Naive thymus-derived CD4-positive, alpha-beta T cell (primary cell): ENCODE measurements around the gene FARP1. TPM values are rescaled to one million over a fixed set of nuclear protein-coding genes. Genes with fewer than 3 reads are reported as not detected.

Experiments used
- ATAC-seq: fragments of 150-1000 bp; cut with Tn5 transposase; 2 replicates; pipeline ENCODE4 v1.10.0; 2021; ENCODE audit warnings: mild to moderate bottlenecking, moderate library complexity
- CTCF ChIA-PET: fragments of 350-600 bp; sonication (Branson Sonifier 250); formaldehyde crosslinking; loops from one replicate; lab custom pipeline; 2021; ENCODE audit warnings: antibody characterized with exemption; lab: Charles Lee
- POLR2A ChIA-PET: fragments of 350-600 bp; sonication (Branson Sonifier 250); formaldehyde crosslinking; loops from one replicate; lab custom pipeline; 2021; ENCODE audit warnings: antibody characterized with exemption, inconsistent platforms; lab: Charles Lee
- DNase-seq, 9 donors: peaks; one replicate each; pipeline versions ENCODE4 v3.0.0 to v3.0.0-alpha.2; 2020 to 2022; ENCODE audit warnings: mixed read lengths in 1 of 9
- H3K27ac ChIP-seq: one replicate; pipeline ENCODE4 v1.7.0; 2013; ENCODE audit warnings: mild to moderate bottlenecking, low read depth, low read length, moderate library complexity
- H3K27me3 ChIP-seq, 2 donors: one replicate each; pipeline ENCODE4 v1.7.0; 2013; ENCODE audit warnings: low read length in 2 of 2, mild to moderate bottlenecking in 2 of 2, moderate library complexity in 2 of 2; ENCODE audit not compliant: control insufficient read depth in 2 of 2, insufficient read depth in 2 of 2
- H3K36me3 ChIP-seq, 3 experiments: 1 replicate in 2 of 3; 2 replicates in 1 of 3; pipeline ENCODE4 v1.7.0; 2013; ENCODE audit warnings: low read length in 3 of 3, mild to moderate bottlenecking in 3 of 3, moderate library complexity in 1 of 3; ENCODE audit not compliant: insufficient read depth in 3 of 3, control insufficient read depth in 2 of 3
- H3K4me1 ChIP-seq, 2 donors: one replicate each; pipeline ENCODE4 v1.7.0; 2013; ENCODE audit warnings: low read length in 2 of 2, mild to moderate bottlenecking in 2 of 2, moderate library complexity in 1 of 2; ENCODE audit not compliant: control insufficient read depth in 2 of 2, insufficient read depth in 2 of 2
- H3K4me3 ChIP-seq: 2 replicates; pipeline ENCODE4 v1.7.0; 2013; ENCODE audit warnings: mild to moderate bottlenecking, low read length
- H3K9me3 ChIP-seq, 3 experiments: 1 replicate in 2 of 3; 2 replicates in 1 of 3; pipeline ENCODE4 v1.7.0; 2013; ENCODE audit warnings: low read length in 3 of 3; ENCODE audit not compliant: control insufficient read depth in 2 of 3
- H3K27ac Mint-ChIP-seq, 9 donors: one replicate each; pipeline ENCODE4 v1.8.0; 2020 to 2022; ENCODE audit warnings: mixed read lengths in 9 of 9, mild to moderate bottlenecking in 8 of 9, moderate library complexity in 5 of 9, inconsistent platforms in 2 of 9
- H3K27me3 Mint-ChIP-seq, 5 donors: one replicate each; pipeline ENCODE4 v1.8.0; 2021 to 2022; ENCODE audit warnings: mixed read lengths in 5 of 5, mild to moderate bottlenecking in 1 of 5
- H3K36me3 Mint-ChIP-seq, 5 donors: one replicate each; pipeline ENCODE4 v1.8.0; 2020 to 2022; ENCODE audit warnings: mixed read lengths in 5 of 5, mild to moderate bottlenecking in 3 of 5, inconsistent platforms in 1 of 5
- H3K4me1 Mint-ChIP-seq, 7 donors: one replicate each; pipeline ENCODE4 v1.8.0; 2020 to 2022; ENCODE audit warnings: mixed read lengths in 7 of 7, mild to moderate bottlenecking in 3 of 7, inconsistent platforms in 1 of 7
- H3K4me3 Mint-ChIP-seq, 10 donors: one replicate each; pipeline ENCODE4 v1.8.0; 2020 to 2022; ENCODE audit warnings: mild to moderate bottlenecking in 10 of 10, mixed read lengths in 10 of 10, moderate library complexity in 6 of 10, inconsistent platforms in 2 of 10
- H3K9me3 Mint-ChIP-seq, 11 donors: one replicate each; pipeline ENCODE4 v1.8.0; 2020 to 2022; ENCODE audit warnings: mixed read lengths in 11 of 11, mild to moderate bottlenecking in 4 of 11, inconsistent platforms in 1 of 11, moderate library complexity in 1 of 11
- intact Hi-C, 2 donors: fragments of 100-400 bp; cut with micrococcal nuclease; formaldehyde crosslinking; loops; one replicate each; pipeline ENCODE4 v1.15.1; 2023
- polyA plus RNA-seq, 2 donors: library from polyadenylated mRNA; unstranded; fragments of 300-500 nt; fragmentation: Illumina TruSeq; gene quantifications; one replicate each; pipeline ENCODE4 v1.2.3, GENCODE V29; 2021
- total RNA-seq, 6 experiments: library from RNA in 5 of 6; stranded (reverse) in 5 of 6; gene quantifications; 1 replicate in 5 of 6; 2 replicates in 1 of 6; pipeline ENCODE4 v1.2.3 and lab custom pipeline; 2021 to 2026

The FARP1 gene
- total and polyA plus RNA-seq, 7 experiments from 2014 or later = 0.19 to 1.1 (median 0.60) TPM

- no peaks in the 10 kb centered on the region for H3K4me1 Mint-ChIP-seq
- Histone ChIP-seq H3K9me3 (no peaks in the 10 kb centered on the region), H3K4me1 (no peaks in the 10 kb centered on the region), H3K4me3 (no peak overlapping the region), H3K27me3 (no peaks in the 10 kb centered on the region), H3K27ac (no peak overlapping the region), H3K36me3 (no peaks in the 10 kb centered on the region)
- H3K4me3 Mint-ChIP-seq = no peak overlapping the region
- peak overlapping the region in 1 of 9 donors; percentile 62 for H3K27ac Mint-ChIP-seq
- CTCF ChIA-PET = no interaction called here
- H3K27me3 Mint-ChIP-seq = peaks cover 0 to 12% (median 6%) of the 10 kb centered on the region in 5 donors
- ATAC-seq (no peak), DNase-seq (no peak)
- H3K36me3 Mint-ChIP-seq = peaks cover 0 to 4% (median 0%) of the 10 kb centered on the region in 5 donors
- peaks cover 0 to 4% (median 0%) of the 10 kb centered on the region in 11 donors for H3K9me3 Mint-ChIP-seq
- intact Hi-C loops = no loop called here
- POLR2A ChIA-PET = no interaction called here
Measured at GRCh38 chr13:98180092-98180491, 37.2 kb downstream of the FARP1 start.

- POLR2A ChIA-PET = no interaction called here
- Mint-ChIP-seq H3K36me3 (peaks cover 0 to 4% (median 0%) of the 10 kb centered on the region in 5 donors), H3K9me3 (peaks cover 0 to 4% (median 0%) of the 10 kb centered on the region in 11 donors), H3K4me1 (no peaks in the 10 kb centered on the region), H3K4me3 (no peak overlapping the region), H3K27ac (no peak overlapping the region), H3K27me3 (peaks cover 0 to 17% (median 7%) of the 10 kb centered on the region in 5 donors)
- Histone ChIP-seq H3K36me3 (no peaks in the 10 kb centered on the region), H3K4me3 (no peak overlapping the region), H3K27me3 (no peaks in the 10 kb centered on the region), H3K27ac (no peak overlapping the region), H3K4me1 (no peaks in the 10 kb centered on the region), H3K9me3 (no peaks in the 10 kb centered on the region)
- ATAC-seq (no peak), DNase-seq (no peak)
- CTCF ChIA-PET = no interaction called here
- intact Hi-C loops = no loop called here
Measured at GRCh38 chr13:98181111-98181815, 38.4 kb downstream of the FARP1 start.

- intact Hi-C loops = no loop called here
- no peaks in the 10 kb centered on the region for H3K9me3 ChIP-seq
- Mint-ChIP-seq H3K4me3 (no peak overlapping the region), H3K27me3 (peaks cover 0 to 21% (median 10%) of the 10 kb centered on the region in 5 donors), H3K27ac (no peak overlapping the region), H3K4me1 (no peaks in the 10 kb centered on the region), H3K36me3 (peaks cover 0 to 4% (median 0%) of the 10 kb centered on the region in 5 donors), H3K9me3 (peaks cover 0 to 4% (median 0%) of the 10 kb centered on the region in 11 donors)
- CTCF ChIA-PET = interaction anchor here (0.9 kb wide), 1 partner anchor 17 kb away, joined by 3 read pairs; no protein-coding TSS in a partner anchor
- H3K4me3 ChIP-seq = no peak overlapping the region
- H3K27me3 ChIP-seq = no peaks in the 10 kb centered on the region
- no peaks in the 10 kb centered on the region for H3K4me1 ChIP-seq
- DNase-seq (no peak), ATAC-seq (no peak)
- H3K27ac ChIP-seq = no peak overlapping the region
- POLR2A ChIA-PET = no interaction called here
- H3K36me3 ChIP-seq = no peaks in the 10 kb centered on the region
Measured at GRCh38 chr13:98182153-98182552, 39.3 kb downstream of the FARP1 start.

- intact Hi-C loops = no loop called here
Measured at GRCh38 chr13:98182589-98182988, 39.7 kb downstream of the FARP1 start.

GRCh38 chr13:98184792-98185191 lies 41.9 kb downstream of the FARP1 start:
- Histone ChIP-seq H3K36me3 (no peaks in the 10 kb centered on the region), H3K9me3 (no peaks in the 10 kb centered on the region), H3K4me1 (no peaks in the 10 kb centered on the region), H3K27ac (no peak overlapping the region), H3K27me3 (no peaks in the 10 kb centered on the region), H3K4me3 (no peak overlapping the region)
- no peak for DNase-seq
- H3K27ac Mint-ChIP-seq = no peak overlapping the region
- intact Hi-C loops = no loop called here
- peaks cover 0 to 4% (median 0%) of the 10 kb centered on the region in 11 donors for H3K9me3 Mint-ChIP-seq
- ChIA-PET CTCF (no interaction called here), POLR2A (no interaction called here)
- no peak overlapping the region for H3K4me3 Mint-ChIP-seq
- peaks cover 0 to 4% (median 0%) of the 10 kb centered on the region in 5 donors for H3K36me3 Mint-ChIP-seq
- H3K4me1 Mint-ChIP-seq = peaks cover 0 to under 1% (median 0%) of the 10 kb centered on the region in 7 donors
- no peak for ATAC-seq
- peaks cover 0 to 21% (median 10%) of the 10 kb centered on the region in 5 donors for H3K27me3 Mint-ChIP-seq

More at GRCh38 chr13:98182589-98182988, 39.7 kb downstream of the FARP1 start:
- H3K4me1 ChIP-seq = no peaks in the 10 kb centered on the region
- Mint-ChIP-seq H3K27me3 (peaks cover 0 to 21% (median 10%) of the 10 kb centered on the region in 5 donors), H3K4me1 (no peaks in the 10 kb centered on the region), H3K4me3 (no peak overlapping the region), H3K36me3 (peaks cover 0 to 4% (median 0%) of the 10 kb centered on the region in 5 donors), H3K27ac (no peak overlapping the region), H3K9me3 (peaks cover 0 to 4% (median 0%) of the 10 kb centered on the region in 11 donors)
- ATAC-seq (no peak), DNase-seq (no peak)
- no peaks in the 10 kb centered on the region for H3K27me3 ChIP-seq
- POLR2A ChIA-PET = no interaction called here
- no peak overlapping the region for H3K4me3 ChIP-seq
- CTCF ChIA-PET = interaction anchor here (0.9 kb wide), 1 partner anchor 17 kb away, joined by 3 read pairs; no protein-coding TSS in a partner anchor
- no peak overlapping the region for H3K27ac ChIP-seq
- no peaks in the 10 kb centered on the region for H3K9me3 ChIP-seq
- no peaks in the 10 kb centered on the region for H3K36me3 ChIP-seq

DNA sequence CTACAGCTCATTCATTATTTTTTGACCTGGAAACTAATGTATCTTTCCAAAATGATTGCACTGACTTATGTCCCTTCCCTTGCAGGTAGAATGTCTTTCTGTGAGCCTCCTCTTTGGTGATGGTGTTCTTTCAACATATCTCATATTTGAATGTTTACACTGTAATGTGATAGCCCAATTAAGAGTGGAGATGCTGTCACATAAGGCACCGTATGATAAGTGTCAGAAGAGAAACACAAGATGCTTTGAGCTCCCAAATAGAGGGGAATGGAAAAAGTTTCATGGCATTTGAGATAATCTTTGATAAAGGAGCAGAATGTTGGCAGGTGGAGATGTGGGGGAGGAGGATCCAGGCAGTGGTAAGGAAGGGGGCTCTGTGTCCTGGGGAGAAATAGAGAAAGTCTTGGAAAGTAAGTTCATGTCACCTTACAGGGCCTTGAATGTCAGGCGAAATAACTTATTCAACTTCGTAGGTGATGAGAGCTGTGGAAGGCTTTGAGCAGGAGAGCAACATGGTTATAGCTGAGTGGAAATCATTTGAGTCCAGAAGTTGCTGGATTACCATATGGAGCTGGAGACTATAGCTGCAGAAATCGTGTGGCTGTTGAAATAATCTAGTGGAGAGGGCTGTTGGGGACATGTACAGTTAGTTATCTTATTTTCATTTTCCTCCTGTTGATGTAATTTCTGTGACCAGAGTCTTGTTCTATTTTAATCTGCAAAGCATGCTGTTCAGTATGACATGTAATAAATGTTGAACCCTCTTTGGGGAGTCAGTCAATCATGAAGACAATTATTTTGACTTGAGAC lies 44.5 kb downstream of the FARP1 start:
- H3K27me3 ChIP-seq = no peaks in the 10 kb centered on the region
- ATAC-seq = no peak
- no peaks in the 10 kb centered on the region for H3K4me1 ChIP-seq
- CTCF ChIA-PET = no interaction called here
- H3K27ac ChIP-seq = no peak overlapping the region
- POLR2A ChIA-PET = interaction anchor here (0.6 kb wide), 1 partner anchor 42 kb away, joined by 7 read pairs; no protein-coding TSS in a partner anchor
- H3K27me3 Mint-ChIP-seq = peaks cover 3 to 12% (median 10%) of the 10 kb centered on the region in 5 donors
- DNase-seq = no peak
- H3K9me3 ChIP-seq = no peaks in the 10 kb centered on the region
- no peaks in the 10 kb centered on the region for H3K36me3 ChIP-seq
- H3K4me3 ChIP-seq = no peak overlapping the region
- no peak overlapping the region for H3K4me3 Mint-ChIP-seq
- H3K4me1 Mint-ChIP-seq = peaks cover 0 to 2% (median 0%) of the 10 kb centered on the region in 7 donors
- H3K36me3 Mint-ChIP-seq = no peaks in the 10 kb centered on the region
- peaks cover 0 to 2% (median 0%) of the 10 kb centered on the region in 11 donors for H3K9me3 Mint-ChIP-seq
- intact Hi-C loops = no loop called here
- no peak overlapping the region for H3K27ac Mint-ChIP-seq
